Dedifferentiated amniotic fluid mesenchymal stem cell (primary cell): Measurements from ENCODE around the gene GSDMA.

ENCODE experiments used
- DNase-seq: peaks from one replicate; pipeline ENCODE4 v3.0.0-alpha.2; 2016; ENCODE audit errors: extremely low spot score

The GSDMA gene

GRCh38 chr17:40022497-40022896, 59.7 kb downstream of the GSDMA start:
- no peak for DNase-seq

GRCh38 chr17:40022961-40023541, 60.2 kb downstream of the GSDMA start:
- no peak for DNase-seq

- no peak for DNase-seq
These were observed 60.9 kb downstream of the GSDMA start for GRCh38 chr17:40023590-40024292.

- DNase-seq, result no peak
These were observed 62.1 kb downstream of the GSDMA start for GRCh38 chr17:40024901-40025300.

GRCh38 chr17:40025559-40025958, 62.8 kb downstream of the GSDMA start:
- no peak for DNase-seq

GRCh38 chr17:40025991-40026815, 63.4 kb downstream of the GSDMA start:
- DNase-seq, result no peak

- DNase-seq, result peak; percentile 58
These were observed 64.2 kb downstream of the GSDMA start for GRCh38 chr17:40026816-40027613.
